Muscle layer of colon (tissue), 2 donors: ENCODE results near the gene LDLRAD4.

Experiments
- H3K27ac ChIP-seq: one replicate; pipeline ENCODE4 v1.7.0; 2013; ENCODE audit warnings: low read depth, mild to moderate bottlenecking, low read length, moderate library complexity
- H3K27me3 ChIP-seq, 2 donors: one replicate each; pipeline ENCODE4 v1.7.0; 2013; ENCODE audit warnings: low read length in 2 of 2, mild to moderate bottlenecking in 2 of 2; ENCODE audit not compliant: insufficient read depth in 2 of 2, control insufficient read depth in 1 of 2
- H3K36me3 ChIP-seq: one replicate; pipeline ENCODE4 v1.7.0; 2013; ENCODE audit warnings: mild to moderate bottlenecking, low read length; ENCODE audit not compliant: insufficient read depth
- H3K4me1 ChIP-seq: one replicate; pipeline ENCODE4 v1.7.0; 2013; ENCODE audit warnings: mild to moderate bottlenecking, low read length; ENCODE audit not compliant: insufficient read depth
- H3K4me3 ChIP-seq, 2 donors: one replicate each; pipeline ENCODE4 v1.7.0; 2013; ENCODE audit warnings: low read length in 2 of 2, low read depth in 1 of 2, mild to moderate bottlenecking in 1 of 2, moderate library complexity in 1 of 2
- H3K9ac ChIP-seq: one replicate; pipeline ENCODE4 v1.7.0; 2013; ENCODE audit warnings: low read length
- H3K9me3 ChIP-seq: one replicate; pipeline ENCODE4 v1.7.0; 2013; ENCODE audit warnings: mild to moderate bottlenecking, low read length
- donor health status: abdominal sarcoma.
- donor health status: Adenocarcinoma of cecum.

The LDLRAD4 gene

DNA sequence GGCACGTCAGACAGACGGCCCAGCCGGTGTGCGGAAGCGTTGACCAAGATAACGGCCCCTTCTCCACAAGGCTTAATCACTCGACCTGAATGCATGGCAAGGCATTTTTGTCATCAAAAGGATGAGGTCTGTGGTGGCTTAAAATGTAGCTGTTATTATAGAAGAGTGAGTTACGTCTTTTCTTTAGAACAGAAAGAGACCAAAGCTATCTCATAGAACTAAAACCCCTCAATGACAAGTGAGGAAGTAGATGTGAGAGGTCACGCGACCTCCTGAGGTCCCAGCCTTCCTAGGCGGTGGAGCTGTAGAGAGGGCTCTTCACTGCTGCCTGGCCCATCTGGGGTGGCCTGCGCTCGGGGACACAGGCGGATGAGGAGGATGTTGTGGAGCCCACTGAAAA, 75.7 kb downstream of the LDLRAD4 start:
- no peak overlapping the region for H3K27ac ChIP-seq
- H3K9ac ChIP-seq, result no peak overlapping the region
- H3K36me3 ChIP-seq, result no peaks in the 10 kb centered on the region
- H3K4me3 ChIP-seq, result no peak overlapping the region
- no peaks in the 10 kb centered on the region for H3K27me3 ChIP-seq
- H3K4me1 ChIP-seq, result peaks cover 5% of the 10 kb centered on the region
- no peaks in the 10 kb centered on the region for H3K9me3 ChIP-seq

DNA sequence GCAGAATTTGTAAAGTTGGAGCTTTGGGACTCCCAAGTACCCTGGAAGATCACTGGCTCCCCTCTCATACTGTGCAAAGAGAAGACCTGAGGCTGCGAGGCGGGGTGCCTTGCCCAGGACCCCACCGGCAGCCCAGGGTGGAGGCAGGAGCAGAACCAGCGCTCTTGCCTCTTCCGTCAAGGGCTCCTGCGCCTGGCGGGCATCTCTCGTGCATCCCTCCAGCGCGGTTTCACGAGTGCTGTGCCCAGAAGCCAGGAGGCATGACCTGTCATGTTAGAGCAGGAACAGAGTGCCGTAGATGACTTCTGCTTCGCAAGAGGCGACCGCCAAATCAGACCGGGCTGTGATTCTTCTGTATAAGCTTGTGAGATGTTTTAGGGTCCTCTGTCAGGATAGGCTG, 77.3 kb downstream of the LDLRAD4 start:
- Histone ChIP-seq H3K4me3 (no peak overlapping the region), H3K27ac (no peak overlapping the region), H3K9me3 (no peaks in the 10 kb centered on the region), H3K9ac (no peak overlapping the region), H3K36me3 (no peaks in the 10 kb centered on the region), H3K4me1 (no peaks in the 10 kb centered on the region), H3K27me3 (no peaks in the 10 kb centered on the region)

- H3K27ac ChIP-seq, result no peak overlapping the region
Measured at GRCh38 chr18:13296867-13297574, 78.5 kb downstream of the LDLRAD4 start.

GRCh38 chr18:13298262-13298661, 79.7 kb downstream of the LDLRAD4 start:
- H3K27me3 ChIP-seq, result no peaks in the 10 kb centered on the region
- H3K9me3 ChIP-seq, result no peaks in the 10 kb centered on the region
- no peak overlapping the region for H3K9ac ChIP-seq
- no peaks in the 10 kb centered on the region for H3K36me3 ChIP-seq
- H3K4me1 ChIP-seq, result peaks cover 14% of the 10 kb centered on the region
- no peak overlapping the region for H3K27ac ChIP-seq
- H3K4me3 ChIP-seq, result no peak overlapping the region

More at GRCh38 chr18:13296867-13297574, 78.5 kb downstream of the LDLRAD4 start:
- Histone ChIP-seq H3K4me3 (no peak overlapping the region), H3K4me1 (peaks cover 4% of the 10 kb centered on the region), H3K9me3 (no peaks in the 10 kb centered on the region), H3K36me3 (no peaks in the 10 kb centered on the region), H3K27me3 (no peaks in the 10 kb centered on the region), H3K9ac (no peak overlapping the region)

DNA sequence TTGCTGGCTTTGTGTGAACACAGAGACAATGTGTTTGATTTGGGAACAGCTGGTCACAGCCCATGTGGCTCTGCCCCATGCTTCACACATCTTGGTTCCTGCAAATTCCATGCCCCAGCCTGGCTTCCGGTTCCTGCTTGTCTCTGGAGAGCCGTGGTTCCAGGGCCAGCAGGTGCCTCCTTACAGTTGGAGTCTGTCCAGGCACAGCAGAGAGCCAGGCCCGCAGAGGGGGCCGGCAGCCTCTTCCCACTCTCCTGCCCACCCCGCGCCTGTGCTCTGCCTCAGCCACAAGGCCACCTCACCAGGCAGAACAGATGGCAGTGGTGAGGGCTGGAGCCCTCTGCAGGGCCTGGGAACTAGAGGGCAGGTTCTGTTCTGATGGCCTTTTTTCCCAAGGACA, 81.5 kb downstream of the LDLRAD4 start:
- H3K4me1 ChIP-seq, result peaks cover 14% of the 10 kb centered on the region
- no peak overlapping the region for H3K27ac ChIP-seq
- no peaks in the 10 kb centered on the region for H3K27me3 ChIP-seq
- H3K4me3 ChIP-seq, result no peak overlapping the region
- H3K9me3 ChIP-seq, result no peaks in the 10 kb centered on the region
- no peak overlapping the region for H3K9ac ChIP-seq
- no peaks in the 10 kb centered on the region for H3K36me3 ChIP-seq

DNA sequence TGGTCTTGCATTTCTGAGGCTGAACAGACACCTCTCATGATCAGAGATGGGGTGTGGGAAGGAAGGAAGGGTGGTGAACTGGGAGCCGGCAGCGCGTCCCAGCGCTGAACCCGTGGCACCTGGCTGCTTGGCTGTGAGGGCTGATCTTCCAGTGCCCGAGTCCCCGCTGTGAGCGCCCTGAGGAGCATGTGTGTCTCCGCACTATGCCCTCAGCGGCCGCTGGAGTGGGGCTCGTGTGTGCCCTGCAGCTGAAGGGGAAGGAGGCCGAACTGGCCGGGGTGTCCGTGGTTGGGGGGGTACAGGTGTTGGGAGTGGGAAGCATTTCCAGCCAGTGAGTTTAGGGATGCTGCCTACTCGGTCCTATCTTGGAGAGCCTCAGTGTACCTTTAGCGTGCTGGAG, 82.2 kb downstream of the LDLRAD4 start:
- H3K4me3 ChIP-seq, result no peak overlapping the region
- H3K9ac ChIP-seq, result no peak overlapping the region
- H3K27ac ChIP-seq, result no peak overlapping the region
- no peaks in the 10 kb centered on the region for H3K36me3 ChIP-seq
- peaks cover 14% of the 10 kb centered on the region for H3K4me1 ChIP-seq
- no peaks in the 10 kb centered on the region for H3K27me3 ChIP-seq
- H3K9me3 ChIP-seq, result no peaks in the 10 kb centered on the region

DNA sequence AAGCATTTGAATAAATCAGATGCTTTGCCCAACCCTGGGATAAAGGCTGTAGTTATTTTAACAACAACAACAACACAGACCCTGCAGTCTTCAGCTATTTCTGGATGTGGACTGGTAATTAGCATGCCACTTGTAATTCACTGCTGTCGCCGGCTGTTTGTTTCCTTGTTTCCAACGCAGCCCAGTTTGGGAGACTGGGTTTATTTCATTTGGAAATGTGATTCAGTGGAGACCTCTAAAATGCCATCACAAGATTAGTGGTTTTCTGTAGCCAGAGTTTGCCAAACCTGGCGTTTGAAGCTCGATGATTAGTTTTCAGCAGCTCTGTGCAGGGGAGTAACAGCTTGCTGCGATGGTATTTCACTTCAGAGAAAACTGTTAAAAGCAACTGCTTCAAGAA, 83.5 kb downstream of the LDLRAD4 start:
- peaks cover 14% of the 10 kb centered on the region for H3K4me1 ChIP-seq
- H3K36me3 ChIP-seq, result no peaks in the 10 kb centered on the region
- no peak overlapping the region for H3K9ac ChIP-seq
- H3K9me3 ChIP-seq, result no peaks in the 10 kb centered on the region
- H3K27ac ChIP-seq, result no peak overlapping the region
- no peaks in the 10 kb centered on the region for H3K27me3 ChIP-seq
- H3K4me3 ChIP-seq, result no peak overlapping the region

- H3K36me3 ChIP-seq, result no peaks in the 10 kb centered on the region
- no peak overlapping the region for H3K27ac ChIP-seq
- H3K9me3 ChIP-seq, result no peaks in the 10 kb centered on the region
- H3K4me1 ChIP-seq, result peaks cover 14% of the 10 kb centered on the region
- H3K4me3 ChIP-seq, result no peak overlapping the region
- H3K27me3 ChIP-seq, result no peaks in the 10 kb centered on the region
- H3K9ac ChIP-seq, result no peak overlapping the region
Measured at GRCh38 chr18:13302457-13303225, 84.1 kb downstream of the LDLRAD4 start.

DNA sequence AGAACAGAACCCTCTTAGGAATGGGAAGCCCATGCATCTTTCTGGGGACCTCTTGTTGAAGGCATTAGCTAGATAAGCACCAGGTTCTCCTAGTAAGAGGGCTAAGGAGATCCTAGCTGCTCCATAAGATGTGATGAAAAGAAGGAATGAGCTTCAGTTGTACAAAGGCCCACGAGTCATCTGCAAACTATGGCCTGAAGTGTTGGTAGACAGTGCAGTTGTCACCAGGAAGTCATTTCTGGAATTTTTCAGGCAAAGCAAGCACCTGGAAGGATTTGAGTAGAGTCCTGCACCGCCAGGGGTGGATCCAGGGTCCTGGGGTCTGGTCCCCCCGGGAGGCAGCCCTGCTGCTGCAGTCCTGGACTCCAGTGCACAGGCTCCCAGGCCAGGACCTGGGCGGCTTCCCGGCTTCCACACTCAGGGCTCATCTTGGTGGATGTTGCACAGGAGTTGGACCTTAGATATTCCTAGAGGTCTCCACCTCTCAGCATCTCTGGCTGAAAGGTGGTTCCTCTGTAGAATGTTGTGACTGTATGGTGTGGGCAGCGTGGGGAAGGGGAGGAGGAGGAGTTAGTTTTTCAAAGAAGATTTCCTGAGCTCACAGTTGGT, 85.3 kb downstream of the LDLRAD4 start:
- Histone ChIP-seq H3K27me3 (no peaks in the 10 kb centered on the region), H3K4me1 (peaks cover 14% of the 10 kb centered on the region), H3K4me3 (no peak overlapping the region), H3K9ac (no peak overlapping the region), H3K36me3 (no peaks in the 10 kb centered on the region), H3K27ac (no peak overlapping the region), H3K9me3 (no peaks in the 10 kb centered on the region)

DNA sequence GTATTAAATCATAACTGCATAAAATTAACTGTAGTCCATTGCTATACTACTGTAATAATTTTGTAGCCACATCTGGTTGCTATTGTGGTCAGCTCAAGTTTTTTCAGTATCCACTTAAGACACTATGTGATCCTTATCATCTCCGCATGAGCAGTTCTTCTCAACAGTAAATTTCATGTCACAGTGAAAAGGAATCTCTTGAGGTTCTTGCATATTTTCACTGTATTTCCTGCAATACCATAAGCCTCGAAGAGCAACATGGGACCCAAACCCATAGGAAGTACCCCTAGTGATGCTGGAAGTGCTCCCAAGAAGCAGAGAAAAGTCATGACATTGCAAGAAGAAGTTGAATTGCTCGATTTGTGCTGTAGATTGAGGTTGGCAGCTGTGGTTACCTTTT, 86.7 kb downstream of the LDLRAD4 start:
- H3K4me3 ChIP-seq, result no peak overlapping the region
- H3K36me3 ChIP-seq, result no peaks in the 10 kb centered on the region
- no peak overlapping the region for H3K27ac ChIP-seq
- H3K9ac ChIP-seq, result no peak overlapping the region
- H3K4me1 ChIP-seq, result peaks cover 14% of the 10 kb centered on the region
- no peaks in the 10 kb centered on the region for H3K9me3 ChIP-seq
- H3K27me3 ChIP-seq, result no peaks in the 10 kb centered on the region

GRCh38 chr18:13306583-13306982, 88.0 kb downstream of the LDLRAD4 start:
- Histone ChIP-seq H3K27ac (no peak overlapping the region), H3K9ac (no peak overlapping the region), H3K27me3 (no peaks in the 10 kb centered on the region), H3K4me3 (no peak overlapping the region), H3K36me3 (no peaks in the 10 kb centered on the region), H3K9me3 (no peaks in the 10 kb centered on the region), H3K4me1 (peaks cover 14% of the 10 kb centered on the region)
